Measurements from ENCODE around the gene SP9.

DNA sequence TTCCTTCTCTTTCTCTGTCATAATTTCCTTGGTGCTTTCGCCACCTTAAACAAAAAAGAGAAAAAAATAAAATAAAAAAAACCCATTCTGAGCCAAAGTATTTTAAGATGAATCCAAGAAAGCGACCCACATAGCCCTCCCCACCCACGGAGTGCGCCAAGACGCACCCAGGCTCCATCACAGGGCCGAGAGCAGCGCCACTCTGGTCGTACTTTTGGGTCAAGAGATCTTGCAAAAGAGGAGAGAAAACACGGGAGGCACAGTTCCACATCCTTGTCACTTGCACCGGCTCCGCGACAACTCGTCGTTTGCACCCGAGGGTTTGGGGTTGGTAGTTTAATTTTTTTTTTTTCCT, 1.8 kb upstream of the SP9 start:
- TF ChIP-seq, protein P1, sequence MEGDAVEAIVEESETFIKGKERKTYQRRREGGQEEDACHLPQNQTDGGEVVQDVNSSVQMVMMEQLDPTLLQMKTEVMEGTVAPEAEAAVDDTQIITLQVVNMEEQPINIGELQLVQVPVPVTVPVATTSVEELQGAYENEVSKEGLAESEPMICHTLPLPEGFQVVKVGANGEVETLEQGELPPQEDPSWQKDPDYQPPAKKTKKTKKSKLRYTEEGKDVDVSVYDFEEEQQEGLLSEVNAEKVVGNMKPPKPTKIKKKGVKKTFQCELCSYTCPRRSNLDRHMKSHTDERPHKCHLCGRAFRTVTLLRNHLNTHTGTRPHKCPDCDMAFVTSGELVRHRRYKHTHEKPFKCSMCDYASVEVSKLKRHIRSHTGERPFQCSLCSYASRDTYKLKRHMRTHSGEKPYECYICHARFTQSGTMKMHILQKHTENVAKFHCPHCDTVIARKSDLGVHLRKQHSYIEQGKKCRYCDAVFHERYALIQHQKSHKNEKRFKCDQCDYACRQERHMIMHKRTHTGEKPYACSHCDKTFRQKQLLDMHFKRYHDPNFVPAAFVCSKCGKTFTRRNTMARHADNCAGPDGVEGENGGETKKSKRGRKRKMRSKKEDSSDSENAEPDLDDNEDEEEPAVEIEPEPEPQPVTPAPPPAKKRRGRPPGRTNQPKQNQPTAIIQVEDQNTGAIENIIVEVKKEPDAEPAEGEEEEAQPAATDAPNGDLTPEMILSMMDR (conservative IDR thresholded peaks at IDR 0.05): no peak
- TF ChIP-seq EZH2 (IDR thresholded peaks at IDR 0.05; ENCODE audit: low read depth): no peak

Data from PC-9 (cell line).